HG02885 (cell line): ENCODE measurements around the gene PAK4.
"Not testable (repeated sequence)": the region's sequence is repeated elsewhere in the genome, so short reads cannot be mapped to it uniquely, and the experiment has no call there.

Experiments used
- ATAC-seq: cut with Tn5 transposase; IDR thresholded peaks from one replicate; pipeline ENCODE4 v1.9.1; 2021; ENCODE audit warnings: mild to moderate bottlenecking; ENCODE audit not compliant: unreplicated experiment, poor library complexity

PAK4 gene

DNA sequence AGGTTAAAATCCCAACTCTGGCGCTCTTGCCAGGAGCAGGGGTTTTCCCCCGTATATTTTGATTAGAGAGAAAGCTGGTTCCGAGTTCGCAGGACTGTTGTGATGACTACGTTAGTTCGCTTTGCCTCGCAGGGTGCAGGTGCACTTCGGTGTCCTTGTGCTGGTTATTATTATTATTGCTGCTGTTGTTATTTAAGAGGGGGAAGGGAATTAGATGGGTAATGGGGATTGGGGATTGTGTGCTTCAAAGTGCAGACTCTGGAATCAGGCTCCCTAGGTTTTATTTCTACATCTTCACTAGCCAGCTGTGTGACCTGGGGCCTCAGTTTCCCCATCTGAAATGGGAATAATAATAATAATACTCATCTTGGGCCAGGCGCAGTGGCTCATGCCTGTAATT is 26.2 kb upstream of the PAK4 start:
- ATAC-seq = no peak

DNA sequence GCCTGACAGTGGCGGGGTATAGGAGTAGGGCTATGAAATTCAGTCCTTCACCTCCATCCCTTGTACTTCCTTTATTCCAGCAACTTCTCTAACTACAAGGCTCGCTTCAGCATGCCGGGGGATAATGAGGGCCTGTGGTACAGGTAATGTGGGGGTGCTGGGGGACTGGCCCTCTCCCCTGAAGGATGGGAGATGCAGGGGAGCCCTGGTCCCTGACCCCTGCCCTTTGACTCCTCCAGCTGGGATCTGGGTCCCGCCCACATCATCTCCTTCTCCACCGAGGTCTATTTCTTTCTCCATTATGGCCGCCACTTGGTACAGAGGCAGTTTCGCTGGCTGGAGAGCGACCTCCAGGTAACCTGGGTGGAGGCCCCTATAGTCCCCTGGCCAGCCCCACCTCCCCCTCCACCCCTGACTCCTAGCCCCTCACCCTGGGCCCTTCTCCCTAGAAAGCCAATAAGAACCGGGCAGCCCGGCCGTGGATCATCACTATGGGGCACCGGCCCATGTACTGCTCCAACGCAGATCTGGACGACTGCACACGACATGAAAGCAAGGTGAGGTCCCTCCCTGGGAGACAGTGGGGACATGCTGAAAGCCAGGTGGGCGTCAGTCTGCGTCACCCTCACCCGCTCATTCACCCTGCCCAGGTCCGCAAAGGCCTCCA is 25.0 kb upstream of the PAK4 start:
- ATAC-seq = no peak

DNA sequence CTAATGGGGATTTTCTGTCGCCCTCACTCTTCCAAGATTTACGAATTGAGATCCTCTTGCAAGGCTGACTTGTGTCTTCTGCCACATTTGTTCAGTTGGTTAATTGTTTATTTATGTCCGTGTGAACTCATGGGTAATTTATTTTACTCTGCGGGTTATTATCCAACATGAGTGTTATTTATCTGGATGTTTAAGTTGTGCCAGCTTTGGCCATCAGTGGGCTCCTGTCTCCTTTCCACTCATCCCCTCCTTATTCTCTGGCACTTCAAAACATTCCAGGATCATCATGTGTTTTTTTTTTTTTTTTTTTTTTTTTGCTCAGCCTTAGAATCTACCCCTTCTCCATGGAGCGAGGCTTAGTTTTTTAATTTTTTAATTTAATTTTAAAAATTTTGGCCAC is 22.4 kb upstream of the PAK4 start:
- ATAC-seq = no peak

DNA sequence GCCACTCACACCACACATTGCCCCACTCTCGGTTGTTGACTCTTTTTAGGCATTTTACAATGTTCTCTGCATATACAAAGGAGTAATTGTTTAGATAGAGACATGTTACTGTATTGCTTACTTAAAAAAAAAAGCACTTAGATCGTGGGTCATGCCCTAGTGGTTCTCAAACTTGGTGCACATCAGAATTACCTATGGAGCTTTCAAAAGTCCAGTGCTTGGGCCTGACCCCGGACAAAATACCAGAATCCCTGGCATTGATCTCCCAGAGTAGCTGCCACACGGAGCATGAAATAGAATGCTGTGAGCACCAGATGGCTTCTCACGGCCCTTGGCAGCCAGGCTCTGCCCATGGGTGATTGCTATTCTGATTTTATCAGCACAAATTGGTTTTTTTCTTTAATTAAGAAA is 21.4 kb upstream of the PAK4 start:
- ATAC-seq = no peak

DNA sequence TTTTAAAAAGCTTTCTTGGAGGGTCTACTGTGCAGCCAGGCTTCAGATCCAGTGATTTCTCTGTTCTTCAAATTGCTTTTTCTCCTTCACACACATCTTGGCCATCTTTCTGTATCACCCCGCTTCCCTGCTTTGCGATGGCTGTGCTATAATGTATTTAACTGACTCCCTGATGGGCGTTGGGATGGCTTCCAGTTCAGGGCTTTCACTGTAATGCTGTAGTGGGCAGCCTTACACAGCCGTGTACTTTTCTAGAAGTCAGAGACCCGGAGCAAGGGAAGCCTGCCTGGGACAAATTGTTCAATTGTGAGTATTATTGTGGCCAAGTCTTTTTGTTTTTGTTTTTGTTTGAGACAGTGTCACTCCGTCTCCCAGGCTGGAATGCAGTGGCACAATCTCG is 19.4 kb upstream of the PAK4 start:
- ATAC-seq = no peak

DNA sequence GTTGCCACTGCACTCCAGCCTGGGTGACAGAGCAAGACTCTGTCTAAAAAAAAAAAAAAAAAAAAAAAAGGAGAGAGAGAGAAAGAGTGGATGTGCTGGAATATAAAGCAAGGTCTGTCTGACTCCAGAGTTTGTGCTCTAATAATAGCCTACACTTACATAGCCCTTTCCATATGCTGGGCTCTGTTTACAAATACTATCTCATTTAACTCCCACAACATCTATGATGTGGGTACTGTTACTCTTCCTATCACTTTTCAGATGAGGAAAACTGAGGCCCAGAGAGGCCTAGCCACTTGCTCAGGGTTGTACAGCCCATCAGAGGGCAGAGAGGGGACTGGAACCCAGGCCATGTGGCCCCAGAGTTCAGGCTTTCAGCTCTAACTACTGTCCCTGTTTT is 15.9 kb upstream of the PAK4 start:
- ATAC-seq = no peak

DNA sequence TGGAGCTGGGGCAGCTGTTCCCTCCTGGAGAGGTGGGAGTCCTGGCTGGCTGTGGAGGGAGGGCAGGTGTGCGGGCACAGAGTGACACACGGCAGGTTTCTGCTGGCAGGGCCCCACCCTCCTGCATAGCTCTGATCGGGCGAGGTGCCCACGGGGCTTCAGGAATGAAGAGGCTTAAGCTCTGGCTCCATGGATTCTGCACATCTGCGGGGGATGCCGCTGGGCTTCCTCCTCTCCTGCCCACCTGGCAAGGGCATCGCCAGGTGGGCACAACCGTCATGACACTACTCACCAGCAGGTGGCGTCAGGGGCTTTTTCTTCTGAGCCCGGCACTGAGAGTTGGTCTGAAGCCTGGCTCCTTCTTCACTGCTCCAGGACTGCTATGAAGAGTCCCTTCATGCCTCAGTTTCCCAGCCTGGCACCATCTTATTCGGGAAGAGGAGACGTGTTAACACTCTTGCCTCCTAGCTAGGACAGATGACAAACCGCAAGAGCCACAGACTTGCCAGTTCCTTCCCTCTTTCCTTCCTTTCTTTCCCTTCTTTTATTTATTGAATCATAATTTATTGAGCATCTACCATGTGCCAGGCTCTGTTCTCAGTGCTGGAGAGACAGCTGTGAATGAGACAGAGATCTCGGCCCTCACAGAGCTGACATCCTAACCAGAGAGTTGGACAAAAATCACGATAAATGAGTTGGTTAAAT is 15.2 kb upstream of the PAK4 start:
- no peak for ATAC-seq

DNA sequence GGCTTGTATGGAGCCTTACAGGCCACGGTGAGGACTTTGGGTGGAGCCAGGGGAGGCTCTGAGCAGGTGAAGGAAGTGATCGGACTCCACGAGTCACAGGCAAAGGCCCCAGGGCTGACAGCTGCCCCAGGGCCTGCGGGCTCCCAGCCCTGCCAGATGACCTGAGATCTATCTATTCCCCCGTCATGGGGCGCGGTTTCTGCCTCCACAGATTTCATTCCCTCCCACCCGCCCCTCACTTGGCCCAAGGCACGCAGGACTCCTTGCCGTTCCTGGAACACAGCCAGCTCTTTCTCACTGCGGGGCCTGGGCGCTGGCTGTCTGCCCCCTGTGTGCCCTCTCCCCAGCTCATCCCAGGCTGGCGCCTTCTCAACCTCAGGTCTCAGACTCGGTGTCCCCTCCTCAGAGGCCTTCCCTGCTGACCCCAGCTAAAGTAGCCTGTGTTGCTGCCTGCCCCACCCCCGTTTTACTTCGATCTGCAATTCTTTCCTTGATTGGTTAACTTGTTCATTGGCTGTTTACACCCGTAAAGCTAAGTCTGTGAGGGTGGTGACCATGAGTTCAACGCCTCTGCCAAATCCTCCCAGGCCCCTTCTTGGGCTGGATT is 13.9 kb upstream of the PAK4 start:
- no peak for ATAC-seq

DNA sequence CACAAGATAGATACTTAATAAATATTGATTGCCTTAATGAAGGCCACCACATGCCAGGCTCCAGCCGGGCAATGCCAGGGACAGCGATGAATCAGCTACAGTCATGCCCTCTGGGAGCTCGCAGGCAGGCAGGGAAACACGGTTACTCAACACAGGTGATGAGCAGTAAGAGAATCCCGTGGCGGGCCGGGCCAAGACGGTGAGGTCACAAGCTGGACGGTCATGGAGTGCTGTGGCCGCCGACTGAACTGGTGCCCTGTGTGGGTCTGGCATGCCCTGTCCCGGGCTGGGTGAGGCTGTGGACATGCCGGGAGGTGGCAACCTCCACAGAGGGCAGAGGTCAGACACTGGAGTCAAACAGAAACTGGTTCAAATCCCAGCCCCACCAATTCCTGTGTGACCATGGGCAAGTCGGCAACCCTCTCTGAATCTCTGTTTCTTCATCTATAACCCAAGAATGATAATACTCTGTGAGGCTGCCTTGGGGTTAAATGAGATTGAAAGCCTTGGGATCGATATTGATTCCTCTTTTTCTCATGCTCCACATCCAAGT is 13.2 kb upstream of the PAK4 start:
- no peak for ATAC-seq

DNA sequence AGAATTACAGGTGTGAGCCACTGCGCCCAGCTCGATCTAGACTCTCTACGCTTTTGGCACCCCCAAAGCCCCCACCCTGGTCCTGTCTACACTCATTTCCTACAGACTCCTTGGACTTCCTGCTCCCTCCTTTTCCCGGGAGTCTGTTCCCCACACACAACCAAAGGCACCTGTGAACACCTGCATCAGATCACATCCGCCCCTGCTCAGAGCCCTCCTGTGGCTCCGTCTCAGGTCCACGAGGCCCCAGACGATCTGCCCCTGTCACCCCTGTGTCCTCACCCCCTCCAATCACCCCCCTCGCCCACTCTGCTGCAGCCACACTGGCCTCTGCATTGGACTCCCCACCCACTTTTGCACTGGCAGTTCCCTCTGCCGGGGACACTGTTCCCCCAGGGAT is 12.4 kb upstream of the PAK4 start:
- no peak for ATAC-seq

DNA sequence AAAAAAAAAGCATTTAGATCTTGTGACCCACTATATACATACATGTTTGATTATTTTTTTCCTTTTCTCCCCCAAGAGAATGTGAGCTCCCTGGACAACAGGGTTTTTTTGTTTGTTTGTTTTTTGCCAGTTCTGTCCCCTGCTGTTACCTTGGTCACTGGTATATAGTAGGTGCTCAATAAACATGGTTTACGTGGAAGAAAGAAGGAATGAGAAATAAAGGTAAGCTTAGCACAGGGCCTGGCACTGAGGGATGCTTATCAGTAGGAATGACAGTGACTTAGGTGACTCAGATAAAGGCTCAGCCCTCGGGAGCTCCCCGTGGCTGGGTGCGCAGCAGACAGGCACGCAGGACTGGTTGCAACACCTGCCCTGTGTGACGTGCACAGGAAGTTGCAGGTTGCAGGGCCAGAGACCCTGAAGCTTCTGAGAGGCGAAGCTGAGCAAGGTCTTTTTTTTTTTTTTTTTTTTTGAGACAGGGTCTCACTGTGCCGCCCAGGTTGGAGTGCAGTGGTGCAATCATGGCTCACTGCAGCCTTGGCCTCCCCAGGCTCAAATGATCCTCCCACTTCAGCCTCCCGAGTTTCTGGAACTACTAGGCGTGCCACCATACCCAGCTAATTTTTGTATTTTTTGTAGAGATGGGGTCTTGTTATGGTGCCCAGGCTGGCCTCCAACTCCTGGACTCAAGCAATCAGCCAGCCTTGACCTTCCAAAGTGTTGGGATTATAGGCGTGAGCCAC is 10.3 kb upstream of the PAK4 start:
- no peak for ATAC-seq

DNA sequence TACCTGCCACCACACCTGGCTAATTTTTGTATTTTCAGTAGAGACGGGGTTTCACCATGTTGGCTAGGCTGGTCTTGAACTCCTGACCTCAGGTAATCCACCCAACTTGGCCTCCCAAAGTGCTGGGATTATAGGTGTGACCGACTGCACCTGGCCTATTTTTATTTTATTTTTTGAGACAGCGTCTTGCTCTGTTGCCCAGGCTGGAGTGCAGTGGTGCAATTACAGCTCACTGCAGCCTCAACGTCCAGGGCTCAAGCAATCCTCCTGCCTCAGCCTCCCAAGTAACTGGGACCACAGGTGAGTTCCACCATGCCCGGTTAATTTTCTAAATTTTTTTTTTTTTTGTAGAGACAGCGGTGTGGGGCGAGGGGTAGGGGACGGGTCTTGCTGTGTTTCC is 8.6 kb upstream of the PAK4 start:
- ATAC-seq = not testable (repeated sequence)

DNA sequence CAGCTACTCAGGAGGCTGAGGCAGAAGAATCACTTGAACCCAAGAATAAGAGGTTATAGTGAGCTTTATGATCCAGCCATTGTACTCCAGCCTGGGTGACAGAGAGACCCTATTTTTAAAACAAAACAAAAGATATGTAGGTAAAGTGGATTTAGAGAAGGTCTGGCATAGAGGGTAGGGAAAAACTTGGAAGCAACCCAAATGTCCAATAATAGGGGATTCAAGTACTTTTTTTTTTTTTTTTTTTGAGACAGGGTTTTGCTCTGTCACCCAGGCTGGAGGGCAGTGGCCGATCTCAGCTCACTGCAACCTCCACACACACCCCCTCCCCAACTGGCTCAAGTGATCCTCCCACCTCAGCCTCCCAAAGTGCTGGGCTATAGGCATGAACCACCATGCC is 5.8 kb upstream of the PAK4 start:
- ATAC-seq = no peak

DNA sequence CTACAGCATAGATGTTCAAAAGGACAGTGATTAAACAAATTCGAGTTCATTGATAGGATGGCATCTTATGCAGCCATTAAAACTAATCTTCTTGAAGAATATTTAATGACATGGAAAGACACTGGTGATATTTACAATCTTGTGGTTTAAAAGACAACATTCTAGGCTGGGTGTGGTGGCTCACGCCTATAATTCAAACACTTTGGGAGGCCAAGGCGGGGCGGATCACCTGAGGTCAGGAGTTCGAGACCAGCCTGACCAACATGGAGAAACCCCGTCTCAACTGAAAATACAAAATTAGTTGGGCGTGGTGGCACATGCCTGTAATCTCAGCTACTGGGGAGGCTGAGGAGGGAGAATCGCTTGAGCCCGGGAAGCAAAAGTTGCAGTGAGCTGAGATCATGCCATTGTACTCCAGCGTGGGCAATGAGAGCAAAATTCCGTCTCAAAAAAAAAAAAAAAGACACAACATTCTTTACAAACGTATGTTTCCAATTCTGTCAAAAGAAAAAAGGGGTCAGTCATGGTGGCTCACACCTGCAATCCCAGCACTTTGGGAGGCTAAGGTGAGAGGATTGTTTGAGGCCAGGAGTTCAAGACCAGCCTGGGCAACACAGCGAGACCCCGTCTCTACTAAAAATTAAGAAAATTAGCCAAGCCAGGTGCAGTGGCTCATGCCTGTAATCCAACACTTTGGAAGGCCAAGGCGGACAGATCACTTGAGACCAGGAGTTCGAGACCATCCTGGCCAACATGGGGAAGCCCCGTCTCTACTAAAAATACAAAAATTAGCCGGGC is 2.5 kb upstream of the PAK4 start:
- no peak for ATAC-seq

DNA sequence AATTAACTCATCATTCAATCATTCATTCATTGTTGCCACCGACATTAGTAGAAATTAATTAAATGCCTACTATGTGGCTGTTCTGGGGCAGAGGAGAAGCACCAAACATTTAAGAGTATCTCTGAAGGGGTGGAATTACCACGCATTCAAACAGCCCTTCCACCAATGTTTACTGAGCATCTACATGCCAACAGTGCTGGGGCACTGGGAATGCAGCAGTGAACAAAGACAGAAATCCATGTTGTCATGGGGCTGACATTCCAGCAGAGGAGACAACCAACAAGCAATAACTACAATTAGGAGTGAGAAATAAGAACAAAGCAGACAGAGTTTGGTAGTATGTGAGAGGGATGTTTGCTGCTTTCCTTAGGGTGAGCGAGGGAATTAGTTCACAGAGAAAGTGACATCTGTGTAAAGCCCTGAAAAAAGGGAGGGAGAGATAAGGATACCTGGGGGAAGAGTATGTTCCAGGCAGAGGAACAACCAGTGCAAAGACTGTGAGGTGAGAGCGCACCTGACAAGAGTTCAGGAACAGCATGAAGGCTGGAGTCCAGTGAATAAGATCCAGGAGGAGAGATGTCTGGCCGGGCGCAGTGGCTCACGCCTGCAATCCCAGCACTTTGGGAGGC is 1.3 kb upstream of the PAK4 start:
- ATAC-seq = no peak

DNA sequence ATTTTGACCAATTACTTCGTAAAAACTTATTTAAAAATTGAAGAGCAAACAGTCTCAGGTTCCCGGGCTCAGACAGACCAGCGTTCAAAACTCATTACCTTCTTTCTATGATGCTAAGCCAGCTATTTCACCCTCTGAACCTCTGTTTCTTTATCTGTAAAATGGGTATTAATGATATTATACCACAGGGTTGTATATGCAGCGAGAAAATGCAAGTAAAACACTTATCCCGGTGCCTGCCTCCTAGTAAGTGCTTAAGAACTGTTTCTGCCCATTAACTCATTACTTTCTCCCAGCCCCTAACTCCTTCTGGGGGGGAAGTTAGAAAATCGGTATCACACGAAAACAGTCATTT is 410 bp upstream of the PAK4 start:
- ATAC-seq = no peak

DNA sequence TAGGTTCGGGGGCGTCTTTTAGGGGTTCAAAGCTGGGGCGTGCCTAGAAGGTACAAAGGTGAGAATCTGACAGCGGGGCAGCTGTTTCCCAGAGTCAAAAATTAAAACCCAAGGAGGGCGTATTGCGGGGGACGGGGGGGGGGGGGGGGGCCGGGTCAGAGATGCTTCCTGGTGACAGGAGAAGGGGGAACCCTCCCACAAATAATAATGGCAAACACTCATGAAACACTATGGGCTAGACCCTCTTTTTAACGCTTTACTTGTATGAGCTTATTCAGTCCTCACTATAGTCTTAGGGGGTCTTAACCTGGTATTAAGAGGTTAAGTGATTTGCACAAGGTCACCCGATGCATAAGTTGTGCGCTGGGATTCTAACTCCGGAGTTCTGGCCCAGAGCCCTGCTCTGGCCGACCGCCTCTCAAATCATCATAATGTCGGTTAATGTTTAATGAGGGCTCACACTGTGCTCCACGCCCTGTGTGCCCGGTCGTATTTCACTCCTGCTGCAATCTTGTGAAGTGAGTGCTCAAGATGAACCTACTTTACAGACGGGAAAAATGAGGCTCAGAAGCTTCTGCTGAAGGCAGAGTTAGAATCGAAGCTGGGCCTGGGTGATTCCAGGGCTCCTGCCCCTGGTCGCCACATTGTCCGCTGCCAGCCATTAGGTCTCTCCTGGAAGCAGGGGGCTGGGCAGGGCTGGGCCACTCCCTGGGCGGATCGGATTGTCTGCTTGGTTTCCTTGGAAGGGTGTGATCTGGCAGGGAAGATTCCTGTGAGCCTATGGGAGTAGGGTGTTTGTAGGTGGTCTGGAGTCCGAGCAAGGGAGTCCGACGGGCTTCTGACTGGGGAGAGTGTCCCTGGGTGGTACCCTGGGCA is 964 bp downstream of the PAK4 start:
- ATAC-seq = no peak

DNA sequence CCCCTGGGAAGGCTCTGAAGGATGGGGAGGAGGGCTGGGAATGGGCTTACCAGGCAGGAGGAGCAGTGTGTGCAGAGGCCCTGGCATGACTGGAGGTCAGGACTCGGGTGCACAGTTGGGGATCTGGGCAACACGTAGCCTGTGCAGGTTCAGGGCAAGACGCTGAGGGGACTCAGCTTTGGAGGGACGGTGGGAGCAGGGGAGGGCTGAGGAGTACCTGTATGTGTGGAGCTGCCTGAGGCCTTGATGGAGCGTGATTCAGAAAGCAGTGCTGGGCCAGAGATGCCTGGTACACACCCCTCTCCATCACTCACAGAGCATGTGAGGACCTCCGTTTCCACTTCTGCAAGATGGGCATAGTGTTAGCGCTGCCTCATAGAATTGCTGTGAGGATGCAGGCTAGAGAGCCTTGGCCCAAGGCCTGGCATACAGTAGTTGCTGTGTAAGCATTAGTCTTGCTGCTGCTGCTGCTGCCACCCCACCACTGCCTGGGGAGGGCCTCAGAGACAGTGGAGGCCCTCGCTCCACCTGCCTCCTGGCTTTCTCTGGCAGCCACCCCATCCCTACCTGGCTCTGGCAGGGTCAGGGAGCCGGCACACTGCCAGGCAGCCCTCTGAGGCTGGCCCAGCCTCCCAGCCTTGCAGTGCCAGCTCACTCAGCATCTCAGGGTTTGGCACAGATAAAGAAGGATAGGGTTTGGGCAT is 2.4 kb downstream of the PAK4 start:
- ATAC-seq = no peak
